Endothelial cell of umbilical vein (primary cell): ENCODE results near the gene ITPRID2. TPM values are rescaled to one million over a fixed set of nuclear protein-coding genes. Genes with fewer than 3 reads are reported as not detected.

ENCODE experiments used
- BruUV-seq: library from RNA; stranded (reverse); fragments of 400-500 nt; replicated peaks from 2 replicates; lab custom pipeline; 2021; lab: Mats Ljungman, UMichigan
- CTCF ChIA-PET: fragments of 300-600, 350-600 bp; sonication (Branson Sonifier 250); formaldehyde crosslinking; loops from one replicate; lab custom pipeline; 2021; ENCODE audit warnings: antibody characterized with exemption, inconsistent platforms; lab: Charles Lee
- POLR2A ChIA-PET: fragments of 300-600, 350-600 bp; sonication (Branson Sonifier 250); formaldehyde crosslinking; loops from one replicate; lab custom pipeline; 2021; ENCODE audit warnings: antibody characterized with exemption, inconsistent platforms; lab: Charles Lee
- DNase-seq: peaks from one replicate; pipeline ENCODE4 v3.0.0-alpha.2; 2011; ENCODE audit warnings: low read depth, low spot score
- FAIRE-seq: peaks from 2 replicates; lab custom pipeline; 2011; peaks lifted over from hg19 to GRCh38; lab: Jason Lieb, UNC
- H2AFZ ChIP-seq: 2 replicates; pipeline ENCODE4 v1.6.0; 2012; ENCODE audit warnings: low read depth, low read length, control low read depth, inconsistent platforms
- H3K27ac ChIP-seq: 2 replicates; pipeline ENCODE4 v1.5.1; 2011; ENCODE audit warnings: low read depth, mild to moderate bottlenecking, control low read depth, low read length, moderate library complexity; ENCODE audit not compliant: insufficient read depth
- H3K27me3 ChIP-seq, 2 experiments: 2 replicates each; pipeline versions ENCODE4 v1.6.0 to v1.6.1; 2011; ENCODE audit warnings: low read length in 2 of 2, mixed read lengths in 1 of 2; ENCODE audit not compliant: control insufficient read depth in 2 of 2, insufficient read depth in 2 of 2
- H3K36me3 ChIP-seq, 2 experiments: 2 replicates in 1 of 2; 3 replicates in 1 of 2; pipeline ENCODE4 v1.5.1; 2011; ENCODE audit warnings: low read length in 2 of 2, mild to moderate bottlenecking in 1 of 2, moderate library complexity in 1 of 2; ENCODE audit not compliant: control insufficient read depth in 2 of 2, insufficient read depth in 2 of 2; ENCODE audit errors: extremely low read depth in 1 of 2
- H3K4me1 ChIP-seq: 3 replicates; pipeline ENCODE4 v1.5.1; 2011; ENCODE audit warnings: mild to moderate bottlenecking, low read length; ENCODE audit not compliant: control insufficient read depth, insufficient read depth; ENCODE audit errors: extremely low read depth
- H3K4me2 ChIP-seq: 2 replicates; pipeline ENCODE4 v1.6.1; 2011; ENCODE audit warnings: low read length, control low read depth, mixed read lengths; ENCODE audit not compliant: insufficient read depth
- H3K4me3 ChIP-seq, 3 experiments: fragments of 200-600 bp in 1 of 3; sonication (generic), shearing (Covaris generic) in 1 of 3; replicated peaks in 1 of 3; 2 replicates each; pipeline ENCODE4 v1.5.1; 2011 to 2016; ENCODE audit warnings: control low read depth in 3 of 3, low read length in 3 of 3, mild to moderate bottlenecking in 2 of 3, inconsistent platforms in 1 of 3, low read depth in 1 of 3, moderate library complexity in 1 of 3; ENCODE audit not compliant: insufficient read depth in 1 of 3
- H3K79me2 ChIP-seq: 2 replicates; pipeline ENCODE4 v1.6.0; 2012; ENCODE audit warnings: low read length, inconsistent platforms; ENCODE audit not compliant: control insufficient read depth, insufficient read depth
- H3K9ac ChIP-seq: replicated peaks from 2 replicates; pipeline ENCODE3; 2011; ENCODE audit warnings: low read length, control low read depth; ENCODE audit not compliant: insufficient read depth; ENCODE audit errors: extremely low read depth
- H3K9me1 ChIP-seq: replicated peaks from 3 replicates; pipeline ENCODE4 v1.6.0; 2011; ENCODE audit warnings: mild to moderate bottlenecking, low read length; ENCODE audit not compliant: control insufficient read depth, insufficient read depth; ENCODE audit errors: extremely low read depth
- H3K9me3 ChIP-seq: replicated peaks from 2 replicates; pipeline ENCODE4 v1.5.1; 2012; ENCODE audit warnings: low read length, inconsistent platforms; ENCODE audit not compliant: control insufficient read depth, insufficient read depth
- H4K20me1 ChIP-seq: replicated peaks from 2 replicates; pipeline ENCODE3; 2011; ENCODE audit warnings: mild to moderate bottlenecking, low read length; ENCODE audit not compliant: control insufficient read depth, insufficient read depth; ENCODE audit errors: extremely low read depth
- EZH2 ChIP-seq: IDR thresholded peaks from 2 replicates; pipeline ENCODE4 v1.6.1; 2012; ENCODE audit warnings: borderline replicate concordance, low read depth, mild to moderate bottlenecking, moderate library complexity, low read length, inconsistent platforms; ENCODE audit not compliant: severe bottlenecking
- FOS ChIP-seq: IDR thresholded peaks from 2 replicates; pipeline ENCODE4 v1.6.1; 2011; ENCODE audit warnings: mild to moderate bottlenecking, low read length, moderate library complexity, borderline replicate concordance; ENCODE audit not compliant: insufficient read depth
- JUN ChIP-seq: IDR thresholded peaks from 2 replicates; pipeline ENCODE4 v1.6.1; 2011; ENCODE audit warnings: borderline replicate concordance, low read depth; ENCODE audit not compliant: insufficient read length, insufficient read depth
- POLR2AphosphoS5 ChIP-seq: IDR thresholded peaks from 2 replicates; pipeline ENCODE4 v1.6.1; 2012; ENCODE audit warnings: low read depth, mild to moderate bottlenecking, control low read depth, low read length, moderate library complexity; ENCODE audit not compliant: insufficient read depth
- dilution Hi-C: fragments of 300-500 bp; cut with MboI; formaldehyde crosslinking; loops from one replicate; pipeline ENCODE4 v1.15.0; 2019; ENCODE audit warnings: low sequenced_read_pairs; ENCODE audit not compliant: extremely low pct_ligation_motif_present
- intact Hi-C: fragments of 100-400 bp; cut with micrococcal nuclease; formaldehyde crosslinking; loops from one replicate; pipeline ENCODE4 v1.10.0; 2022
- polyA plus RNA-seq, 4 experiments: library from polyadenylated mRNA; depleted of rRNA in 3 of 4; stranded (reverse) in 3 of 4; unstranded in 1 of 4; fragments of >200 nt; gene quantifications; 2 replicates each; pipeline versions ENCODE4 v1.2.1 to v1.2.3, GENCODE V29; 2011 to 2012; ENCODE audit warnings: missing spikeins in 1 of 4
- total RNA-seq: library from RNA; stranded (reverse); gene quantifications from 2 replicates; pipeline ENCODE4 v1.2.3, GENCODE V29; 2021

The ITPRID2 gene
- total and polyA plus RNA-seq, 2 donors (not counting 3 experiments of a cell fraction or from before 2014, with no cell fraction given), result 37.6 to 272 TPM

DNA sequence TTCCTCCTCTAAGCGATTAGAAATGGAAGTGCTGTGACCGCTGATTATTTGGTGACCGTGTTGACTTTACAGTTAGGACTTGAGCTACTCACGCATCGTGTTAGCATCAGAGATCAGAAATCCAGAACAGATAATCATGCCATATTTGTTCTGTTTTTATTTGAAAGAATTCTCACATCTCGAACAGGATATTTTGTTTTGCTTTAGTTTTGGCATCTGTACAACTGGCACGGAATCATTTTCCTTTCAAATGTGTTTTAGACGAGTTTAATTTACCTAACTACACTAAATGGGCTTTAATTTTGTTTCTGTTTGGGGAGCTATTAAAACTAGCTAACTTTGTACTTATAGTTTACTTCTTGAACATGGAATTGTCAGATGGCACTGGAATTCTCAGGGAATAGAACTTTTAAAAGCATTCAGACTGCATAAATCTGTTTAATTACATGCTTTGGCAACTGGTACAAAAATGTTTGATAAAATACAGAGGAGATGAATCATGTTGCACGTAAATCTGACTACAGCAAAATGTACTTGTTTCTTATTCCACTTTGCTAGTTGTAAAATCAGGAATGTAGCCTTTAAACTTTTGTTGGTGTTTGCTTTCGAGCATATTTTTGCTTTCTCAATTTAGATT is 1.4 kb downstream of the ITPRID2 start:
- H3K79me2 ChIP-seq, result peaks cover 59% of the 10 kb centered on the region

DNA sequence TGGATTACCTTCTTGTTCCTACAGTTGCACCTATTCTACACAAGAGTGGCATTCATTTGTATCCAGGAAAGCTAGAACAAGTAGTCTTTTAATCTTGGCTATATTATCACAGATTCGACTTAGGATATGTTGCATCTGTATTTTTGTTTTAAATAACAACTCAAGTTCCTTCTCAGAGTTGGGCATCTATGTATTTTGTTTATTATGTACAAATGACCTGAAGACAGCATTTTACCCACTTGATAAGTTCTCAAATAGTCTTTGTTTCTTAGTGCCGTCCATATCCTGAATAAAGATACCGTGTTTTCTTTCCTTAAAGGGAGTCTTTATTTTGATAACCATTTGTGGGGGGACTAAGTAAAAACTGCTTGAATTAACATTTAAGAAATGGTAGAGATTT is 2.9 kb downstream of the ITPRID2 start:
- H3K9me1 ChIP-seq, result peaks cover 3% of the 10 kb centered on the region
- peaks cover 66% of the 10 kb centered on the region for H3K79me2 ChIP-seq
- no peak overlapping the region for H2AFZ ChIP-seq
- TF ChIP-seq FOS (no peak), JUN (no peak), POLR2AphosphoS5 (no peak)
- intact Hi-C loops, result loop anchor here (10.0 kb wide), 2 partner anchors 820 to 910 kb away; partner anchors contain the start of gene UBE2E3
- ChIA-PET CTCF (interaction anchor here (1.3 to 15.6 kb wide), 3 partner anchors 10 to 153 kb away, joined by 3 to 415 read pairs (median 20); no protein-coding TSS in a partner anchor), POLR2A (interaction anchor here (1.2 kb wide), 1 partner anchor 9 kb away, joined by 3 read pairs; no protein-coding TSS in a partner anchor)
- H3K4me1 ChIP-seq, result peaks cover 58% of the 10 kb centered on the region
- H3K4me3 ChIP-seq, result peak overlapping the region; percentile 39 to 95 (median 92)
- H3K27ac ChIP-seq, result peak overlapping the region; percentile 40
- peaks cover under 1 to 22% of the 10 kb centered on the region in 2 experiments for H3K36me3 ChIP-seq
- H3K4me2 ChIP-seq, result peak overlapping the region; percentile 100
- no TSS peak for BruUV-seq
- H3K9me3 ChIP-seq, result no peaks in the 10 kb centered on the region
- no peaks in the 10 kb centered on the region for H3K27me3 ChIP-seq
- FAIRE-seq (no peak), DNase-seq (peak; percentile 62)
- peak overlapping the region; percentile 92 for H3K9ac ChIP-seq
- H4K20me1 ChIP-seq, result no peaks in the 10 kb centered on the region
- dilution Hi-C loops, result no loop called here

More for the DNA sequence above, 1.4 kb downstream of the ITPRID2 start:
- ChIA-PET POLR2A (interaction anchor here (2.4 kb wide), 1 partner anchor 150 kb away, joined by 8 read pairs; no protein-coding TSS in a partner anchor), CTCF (interaction anchor here (0.8 to 15.6 kb wide), 12 partner anchors 10 to 756 kb away, joined by 3 to 415 read pairs (median 3); no protein-coding TSS in a partner anchor)
- H3K9me3 ChIP-seq, result no peaks in the 10 kb centered on the region
- FAIRE-seq, result peak; percentile 59
- H3K27ac ChIP-seq, result peak overlapping the region; percentile 80
- intact Hi-C loops, result loop anchor here (1.0 to 10.0 kb wide), 5 partner anchors 62 to 908 kb away; partner anchors contain the start of gene UBE2E3
- TF ChIP-seq FOS (peak; percentile 33), EZH2 (no peak)
- H3K4me1 ChIP-seq, result peaks cover 47% of the 10 kb centered on the region
- BruUV-seq, result no TSS peak
- H3K27me3 ChIP-seq, result no peaks in the 10 kb centered on the region
- H3K4me3 ChIP-seq, result peak overlapping the region; percentile 80 to 95 (median 92)
- H3K4me2 ChIP-seq, result peak overlapping the region; percentile 100
- no peaks in the 10 kb centered on the region for H4K20me1 ChIP-seq
- dilution Hi-C loops, result no loop called here
- peaks cover 3% of the 10 kb centered on the region for H3K9me1 ChIP-seq
- DNase-seq, result peak; percentile 86
- peaks cover 0 to 11% of the 10 kb centered on the region in 2 experiments for H3K36me3 ChIP-seq
- peak overlapping the region; percentile 92 for H3K9ac ChIP-seq
- peak overlapping the region; percentile 6 for H2AFZ ChIP-seq
